Measurements from ENCODE around the gene APIP.

DNA sequence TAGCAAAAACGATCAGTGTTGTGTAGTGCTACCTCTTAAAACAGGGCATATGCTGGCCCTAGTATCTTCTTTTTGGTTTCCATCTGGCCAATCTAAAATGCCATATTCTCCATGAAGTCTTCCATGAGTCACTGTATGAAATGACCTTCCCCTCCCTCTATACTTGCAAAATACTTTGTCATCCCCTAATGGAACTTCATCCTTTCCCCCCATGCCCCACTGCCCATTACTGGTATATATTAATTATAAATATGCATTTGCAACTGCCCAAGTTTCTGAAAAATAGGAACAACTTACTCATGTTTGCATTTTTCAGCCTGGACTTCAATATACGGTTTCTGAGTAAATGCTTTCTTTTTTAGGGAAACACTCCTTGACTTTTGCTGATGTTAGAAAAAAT, 4.5 kb downstream of the APIP start:
- TF ChIP-seq POLR2AphosphoS5 (IDR thresholded peaks at IDR 0.05) (no peak), POLR2A (IDR thresholded peaks at IDR 0.05) (no peak), CTCF (IDR thresholded peaks at IDR 0.05) (no peak), EP300 (IDR thresholded peaks at IDR 0.05) (no peak)

Measured in stomach (tissue), 4 donors.